Peyer's patch (tissue), 4 donors: ENCODE data around the gene SNORC. TPM values are rescaled to one million over a fixed set of nuclear protein-coding genes. Genes with fewer than 3 reads are reported as not detected.

Experiments used
- DNase-seq, 3 donors: peaks; one replicate each; pipeline ENCODE4 v3.0.0-alpha.2; 2017 to 2019
- H3K27ac ChIP-seq, 4 donors: fragments of 200-600 bp; sonication (generic); one replicate each; pipeline ENCODE4 v1.5.1; 2016 to 2019
- H3K27me3 ChIP-seq, 2 donors: fragments of 200-600 bp; sonication (generic); one replicate each; pipeline ENCODE4 v1.5.1; 2019
- H3K36me3 ChIP-seq, 3 donors: fragments of 200-600 bp; sonication (generic); one replicate each; pipeline ENCODE4 v1.5.1; 2016 to 2019
- H3K4me1 ChIP-seq, 4 donors: fragments of 200-600 bp; sonication (generic); one replicate each; pipeline ENCODE4 v1.5.1; 2016 to 2019
- H3K4me3 ChIP-seq, 4 donors: fragments of 200-600 bp; sonication (generic); 1 replicate in 3 of 4; 2 replicates in 1 of 4; pipeline ENCODE4 v1.5.1; 2016 to 2019; ENCODE audit warnings: mild to moderate bottlenecking in 1 of 4
- H3K9me3 ChIP-seq, 4 donors: fragments of 200-600 bp; sonication (generic); one replicate each; pipeline ENCODE4 v1.5.1; 2016 to 2019; ENCODE audit warnings: mild to moderate bottlenecking in 1 of 4
- CTCF ChIP-seq, 6 experiments: fragments of 450-650 bp in 4 of 6; fragments of 200-600 bp in 2 of 6; sonication (generic) in 1 of 6; IDR thresholded peaks; one replicate each; pipeline ENCODE4 v1.5.1; 2017 to 2019; ENCODE audit warnings: antibody characterized with exemption in 6 of 6, mild to moderate bottlenecking in 3 of 6, moderate library complexity in 1 of 6
- POLR2A ChIP-seq, 2 donors: fragments of 450-650 bp; IDR thresholded peaks; one replicate each; pipeline ENCODE4 v1.5.1; 2017; ENCODE audit warnings: antibody characterized with exemption in 2 of 2, mild to moderate bottlenecking in 2 of 2, moderate library complexity in 2 of 2
- total RNA-seq, 4 donors: library from RNA; depleted of rRNA; stranded (reverse); fragments of >200 nt; gene quantifications; one replicate each; pipeline ENCODE4 v1.1.0, GENCODE V29; 2016

Gene SNORC
- total RNA-seq, 4 donors from 2014 or later: 3.5 to 9.7 (median 7.3) TPM

- H3K27me3 ChIP-seq: no peaks in the 10 kb centered on the region
- H3K4me1 ChIP-seq: no peaks in the 10 kb centered on the region
- no peaks in the 10 kb centered on the region for H3K36me3 ChIP-seq
- DNase-seq: no peak
- TF ChIP-seq CTCF (IDR thresholded peaks at IDR 0.05): no peak
- no peak for TF ChIP-seq POLR2A (IDR thresholded peaks at IDR 0.05)
- no peak overlapping the region for H3K27ac ChIP-seq
- H3K4me3 ChIP-seq: no peak overlapping the region
- H3K9me3 ChIP-seq: peaks cover 0 to 13% (median 0%) of the 10 kb centered on the region in 4 donors
Measured at GRCh38 chr2:232908695-232909094, 38.6 kb downstream of the SNORC start.

- H3K27ac ChIP-seq: no peak overlapping the region
- H3K4me1 ChIP-seq: no peaks in the 10 kb centered on the region
- H3K9me3 ChIP-seq: peaks cover 0 to 13% (median 0%) of the 10 kb centered on the region in 4 donors
- no peak for TF ChIP-seq POLR2A (IDR thresholded peaks at IDR 0.05)
- TF ChIP-seq CTCF (IDR thresholded peaks at IDR 0.05): no peak
- no peak overlapping the region for H3K4me3 ChIP-seq
- H3K27me3 ChIP-seq: no peaks in the 10 kb centered on the region
- no peak for DNase-seq
- no peaks in the 10 kb centered on the region for H3K36me3 ChIP-seq
Measured at GRCh38 chr2:232910376-232910775, 40.3 kb downstream of the SNORC start.

GRCh38 chr2:232911712-232912277 is 41.7 kb downstream of the SNORC start:
- H3K27ac ChIP-seq: no peak overlapping the region
- H3K4me3 ChIP-seq: no peak overlapping the region
- H3K36me3 ChIP-seq: no peaks in the 10 kb centered on the region
- H3K9me3 ChIP-seq: peaks cover 0 to 13% (median 0%) of the 10 kb centered on the region in 4 donors
- no peaks in the 10 kb centered on the region for H3K27me3 ChIP-seq
- DNase-seq: no peak
- no peaks in the 10 kb centered on the region for H3K4me1 ChIP-seq
- TF ChIP-seq CTCF (IDR thresholded peaks at IDR 0.05): no peak
- no peak for TF ChIP-seq POLR2A (IDR thresholded peaks at IDR 0.05)

- Histone ChIP-seq H3K4me3 (no peak overlapping the region), H3K36me3 (no peaks in the 10 kb centered on the region), H3K27ac (no peak overlapping the region), H3K27me3 (no peaks in the 10 kb centered on the region), H3K4me1 (no peaks in the 10 kb centered on the region), H3K9me3 (peaks cover 0 to 13% (median 0%) of the 10 kb centered on the region in 4 donors)
- TF ChIP-seq CTCF (IDR thresholded peaks at IDR 0.05) (no peak), POLR2A (IDR thresholded peaks at IDR 0.05) (no peak)
- no peak for DNase-seq
Measured at GRCh38 chr2:232913903-232914302, 43.8 kb downstream of the SNORC start.

- H3K4me3 ChIP-seq: no peak overlapping the region
- no peak overlapping the region for H3K27ac ChIP-seq
- peaks cover 0 to 25% (median 0%) of the 10 kb centered on the region in 3 donors for H3K36me3 ChIP-seq
- no peaks in the 10 kb centered on the region for H3K4me1 ChIP-seq
- TF ChIP-seq CTCF (IDR thresholded peaks at IDR 0.05) (no peak), POLR2A (IDR thresholded peaks at IDR 0.05) (no peak)
- DNase-seq: no peak
- H3K9me3 ChIP-seq: no peaks in the 10 kb centered on the region
- H3K27me3 ChIP-seq: no peaks in the 10 kb centered on the region
Measured at GRCh38 chr2:232919141-232919540, 49.1 kb downstream of the SNORC start.

- Histone ChIP-seq H3K27ac (no peak overlapping the region), H3K4me3 (no peak overlapping the region), H3K4me1 (no peaks in the 10 kb centered on the region), H3K9me3 (no peaks in the 10 kb centered on the region), H3K27me3 (no peaks in the 10 kb centered on the region), H3K36me3 (peaks cover 0 to 25% (median 0%) of the 10 kb centered on the region in 3 donors)
- TF ChIP-seq POLR2A (IDR thresholded peaks at IDR 0.05) (no peak), CTCF (IDR thresholded peaks at IDR 0.05) (no peak)
- no peak for DNase-seq
Measured at GRCh38 chr2:232920055-232920454, 50.0 kb downstream of the SNORC start.
